T-helper 17 cell (primary cell): ENCODE results near the gene KCNB1. TPM values are rescaled to one million over a fixed set of nuclear protein-coding genes. Genes with fewer than 3 reads are reported as not detected.

Source experiments
- ATAC-seq: fragments of 150-1000 bp; cut with Tn5 transposase; 2 replicates; pipeline ENCODE4 v1.10.0; 2021; ENCODE audit warnings: mild to moderate bottlenecking, moderate library complexity
- DNase-seq, 3 donors: peaks; one replicate each; pipeline versions ENCODE4 v3.0.0 to v3.0.0-alpha.2; 2020 to 2021
- H3K9me3 ChIP-seq: one replicate; pipeline ENCODE4 v1.7.0; 2013; ENCODE audit warnings: low read length, mild to moderate bottlenecking; ENCODE audit not compliant: control insufficient read depth, poor library complexity, severe bottlenecking
- H3K27ac Mint-ChIP-seq: one replicate; pipeline ENCODE4 v1.8.0; 2022; ENCODE audit warnings: mild to moderate bottlenecking, moderate library complexity, mixed read lengths
- H3K27me3 Mint-ChIP-seq: one replicate; pipeline ENCODE4 v1.8.0; 2022; ENCODE audit warnings: mixed read lengths
- H3K36me3 Mint-ChIP-seq: one replicate; pipeline ENCODE4 v1.8.0; 2022; ENCODE audit warnings: low read depth, mixed read lengths
- H3K4me1 Mint-ChIP-seq: one replicate; pipeline ENCODE4 v1.8.0; 2022; ENCODE audit warnings: mild to moderate bottlenecking, mixed read lengths
- H3K4me3 Mint-ChIP-seq: one replicate; pipeline ENCODE4 v1.8.0; 2022; ENCODE audit warnings: mild to moderate bottlenecking, moderate library complexity, mixed read lengths
- total RNA-seq, 4 donors: library from RNA in 2 of 4; stranded (reverse) in 2 of 4; gene quantifications; one replicate each; pipeline ENCODE4 v1.2.3 and lab custom pipeline; 2022 to 2026

Gene KCNB1
- total RNA-seq, 2 donors from 2014 or later = 0.12 to 0.21 TPM

- Mint-ChIP-seq H3K4me3 (no peak overlapping the region), H3K27me3 (peaks cover 69% of the 10 kb centered on the region), H3K4me1 (no peaks in the 10 kb centered on the region), H3K27ac (no peak overlapping the region), H3K36me3 (no peaks in the 10 kb centered on the region)
- no peaks in the 10 kb centered on the region for H3K9me3 ChIP-seq
- DNase-seq = no peak
- ATAC-seq = no peak
Observed at GRCh38 chr20:49475292-49476015, 7.0 kb downstream of the KCNB1 start.

- DNase-seq = no peak
- H3K27me3 Mint-ChIP-seq = peaks cover 86% of the 10 kb centered on the region
Observed at GRCh38 chr20:49471397-49471796, 11.1 kb downstream of the KCNB1 start.

GRCh38 chr20:49470922-49471321 is 11.5 kb downstream of the KCNB1 start:
- Mint-ChIP-seq H3K4me3 (no peak overlapping the region), H3K36me3 (no peaks in the 10 kb centered on the region), H3K4me1 (no peaks in the 10 kb centered on the region), H3K27me3 (peaks cover 87% of the 10 kb centered on the region), H3K27ac (no peak overlapping the region)
- DNase-seq (no peak), ATAC-seq (no peak)
- no peaks in the 10 kb centered on the region for H3K9me3 ChIP-seq

More at GRCh38 chr20:49471397-49471796, 11.1 kb downstream of the KCNB1 start:
- Mint-ChIP-seq H3K4me3 (no peak overlapping the region), H3K36me3 (no peaks in the 10 kb centered on the region), H3K27ac (no peak overlapping the region), H3K4me1 (no peaks in the 10 kb centered on the region)
- no peaks in the 10 kb centered on the region for H3K9me3 ChIP-seq
- no peak for ATAC-seq

GRCh38 chr20:49469060-49469459 is 13.4 kb downstream of the KCNB1 start:
- H3K9me3 ChIP-seq = no peaks in the 10 kb centered on the region
- Mint-ChIP-seq H3K27me3 (peaks cover 78% of the 10 kb centered on the region), H3K36me3 (no peaks in the 10 kb centered on the region), H3K27ac (no peak overlapping the region), H3K4me3 (no peak overlapping the region), H3K4me1 (no peaks in the 10 kb centered on the region)
- ATAC-seq (no peak), DNase-seq (no peak)

- ATAC-seq = no peak
- no peaks in the 10 kb centered on the region for H3K4me1 Mint-ChIP-seq
- H3K4me3 Mint-ChIP-seq = no peak overlapping the region
Observed at GRCh38 chr20:49468412-49468811, 14.1 kb downstream of the KCNB1 start.

GRCh38 chr20:49466114-49466912 is 16.2 kb downstream of the KCNB1 start:
- Mint-ChIP-seq H3K27me3 (peaks cover 76% of the 10 kb centered on the region), H3K4me3 (no peak overlapping the region), H3K27ac (no peak overlapping the region), H3K4me1 (no peaks in the 10 kb centered on the region), H3K36me3 (no peaks in the 10 kb centered on the region)
- ATAC-seq (no peak), DNase-seq (no peak)
- H3K9me3 ChIP-seq = no peaks in the 10 kb centered on the region

More at GRCh38 chr20:49468412-49468811, 14.1 kb downstream of the KCNB1 start:
- H3K9me3 ChIP-seq = no peaks in the 10 kb centered on the region
- DNase-seq = no peak
- Mint-ChIP-seq H3K27me3 (peaks cover 75% of the 10 kb centered on the region), H3K36me3 (no peaks in the 10 kb centered on the region), H3K27ac (no peak overlapping the region)

- H3K9me3 ChIP-seq = no peaks in the 10 kb centered on the region
Observed at GRCh38 chr20:49464556-49464955, 17.9 kb downstream of the KCNB1 start.

GRCh38 chr20:49462626-49463025 is 19.8 kb downstream of the KCNB1 start:
- no peaks in the 10 kb centered on the region for H3K9me3 ChIP-seq
- Mint-ChIP-seq H3K36me3 (peaks cover 2% of the 10 kb centered on the region), H3K4me3 (no peak overlapping the region), H3K27ac (no peak overlapping the region), H3K27me3 (peaks cover 76% of the 10 kb centered on the region), H3K4me1 (no peaks in the 10 kb centered on the region)
- ATAC-seq (no peak), DNase-seq (no peak)

More at GRCh38 chr20:49464556-49464955, 17.9 kb downstream of the KCNB1 start:
- no peak for ATAC-seq
- Mint-ChIP-seq H3K4me3 (no peak overlapping the region), H3K27me3 (peaks cover 76% of the 10 kb centered on the region), H3K4me1 (no peaks in the 10 kb centered on the region), H3K27ac (no peak overlapping the region), H3K36me3 (no peaks in the 10 kb centered on the region)
- DNase-seq = no peak

GRCh38 chr20:49461894-49462620 is 20.4 kb downstream of the KCNB1 start:
- no peaks in the 10 kb centered on the region for H3K9me3 ChIP-seq
- no peak for ATAC-seq
- no peak for DNase-seq
- no peak overlapping the region for H3K4me3 Mint-ChIP-seq
- no peaks in the 10 kb centered on the region for H3K4me1 Mint-ChIP-seq
- H3K27ac Mint-ChIP-seq = no peak overlapping the region
- H3K36me3 Mint-ChIP-seq = peaks cover 2% of the 10 kb centered on the region
- peaks cover 70% of the 10 kb centered on the region for H3K27me3 Mint-ChIP-seq

- H3K27me3 Mint-ChIP-seq = peaks cover 69% of the 10 kb centered on the region
- no peak overlapping the region for H3K27ac Mint-ChIP-seq
- no peaks in the 10 kb centered on the region for H3K9me3 ChIP-seq
- no peaks in the 10 kb centered on the region for H3K4me1 Mint-ChIP-seq
- no peak overlapping the region for H3K4me3 Mint-ChIP-seq
- peaks cover 2% of the 10 kb centered on the region for H3K36me3 Mint-ChIP-seq
- no peak for ATAC-seq
- no peak for DNase-seq
Observed at GRCh38 chr20:49460916-49461315, 21.6 kb downstream of the KCNB1 start.

- DNase-seq (no peak), ATAC-seq (no peak)
- Mint-ChIP-seq H3K4me1 (no peaks in the 10 kb centered on the region), H3K4me3 (no peak overlapping the region), H3K36me3 (peaks cover 2% of the 10 kb centered on the region), H3K27me3 (peaks cover 66% of the 10 kb centered on the region), H3K27ac (no peak overlapping the region)
- no peaks in the 10 kb centered on the region for H3K9me3 ChIP-seq
Observed at GRCh38 chr20:49460131-49460530, 22.3 kb downstream of the KCNB1 start.

GRCh38 chr20:49459684-49460083 is 22.8 kb downstream of the KCNB1 start:
- DNase-seq = no peak
- Mint-ChIP-seq H3K27ac (no peak overlapping the region), H3K4me3 (no peak overlapping the region), H3K36me3 (peaks cover 2% of the 10 kb centered on the region), H3K27me3 (peaks cover 69% of the 10 kb centered on the region), H3K4me1 (peaks cover 3% of the 10 kb centered on the region)
- ATAC-seq = no peak
- no peaks in the 10 kb centered on the region for H3K9me3 ChIP-seq

GRCh38 chr20:49457444-49457843 is 25.0 kb downstream of the KCNB1 start:
- H3K9me3 ChIP-seq = no peaks in the 10 kb centered on the region
- Mint-ChIP-seq H3K4me1 (peaks cover 3% of the 10 kb centered on the region), H3K36me3 (peaks cover 2% of the 10 kb centered on the region), H3K4me3 (no peak overlapping the region), H3K27me3 (peaks cover 77% of the 10 kb centered on the region), H3K27ac (no peak overlapping the region)
- no peak for ATAC-seq
- DNase-seq = no peak
